Endothelial cell of umbilical vein (primary cell): Measurements from ENCODE around the gene SHISA5. TPM values are rescaled to one million over a fixed set of nuclear protein-coding genes. Genes with fewer than 3 reads are reported as not detected.

Experiments
- BruUV-seq: library from RNA; stranded (reverse); fragments of 400-500 nt; replicated peaks from 2 replicates; lab custom pipeline; 2021; lab: Mats Ljungman, UMichigan
- CTCF ChIA-PET: fragments of 300-600, 350-600 bp; sonication (Branson Sonifier 250); formaldehyde crosslinking; loops from one replicate; lab custom pipeline; 2021; ENCODE audit warnings: antibody characterized with exemption, inconsistent platforms; lab: Charles Lee
- POLR2A ChIA-PET: fragments of 300-600, 350-600 bp; sonication (Branson Sonifier 250); formaldehyde crosslinking; loops from one replicate; lab custom pipeline; 2021; ENCODE audit warnings: antibody characterized with exemption, inconsistent platforms; lab: Charles Lee
- DNase-seq: peaks from one replicate; pipeline ENCODE4 v3.0.0-alpha.2; 2011; ENCODE audit warnings: low read depth, low spot score
- FAIRE-seq: peaks from 2 replicates; lab custom pipeline; 2011; peaks lifted over from hg19 to GRCh38; lab: Jason Lieb, UNC
- H2AFZ ChIP-seq: 2 replicates; pipeline ENCODE4 v1.6.0; 2012; ENCODE audit warnings: low read depth, low read length, control low read depth, inconsistent platforms
- H3K27ac ChIP-seq: 2 replicates; pipeline ENCODE4 v1.5.1; 2011; ENCODE audit warnings: low read depth, mild to moderate bottlenecking, control low read depth, low read length, moderate library complexity; ENCODE audit not compliant: insufficient read depth
- H3K27me3 ChIP-seq, 2 experiments: 2 replicates each; pipeline versions ENCODE4 v1.6.0 to v1.6.1; 2011; ENCODE audit warnings: low read length in 2 of 2, mixed read lengths in 1 of 2; ENCODE audit not compliant: control insufficient read depth in 2 of 2, insufficient read depth in 2 of 2
- H3K36me3 ChIP-seq, 2 experiments: 2 replicates in 1 of 2; 3 replicates in 1 of 2; pipeline ENCODE4 v1.5.1; 2011; ENCODE audit warnings: low read length in 2 of 2, mild to moderate bottlenecking in 1 of 2, moderate library complexity in 1 of 2; ENCODE audit not compliant: control insufficient read depth in 2 of 2, insufficient read depth in 2 of 2; ENCODE audit errors: extremely low read depth in 1 of 2
- H3K4me1 ChIP-seq: 3 replicates; pipeline ENCODE4 v1.5.1; 2011; ENCODE audit warnings: mild to moderate bottlenecking, low read length; ENCODE audit not compliant: control insufficient read depth, insufficient read depth; ENCODE audit errors: extremely low read depth
- H3K4me2 ChIP-seq: 2 replicates; pipeline ENCODE4 v1.6.1; 2011; ENCODE audit warnings: low read length, control low read depth, mixed read lengths; ENCODE audit not compliant: insufficient read depth
- H3K4me3 ChIP-seq, 3 experiments: fragments of 200-600 bp in 1 of 3; sonication (generic), shearing (Covaris generic) in 1 of 3; replicated peaks in 1 of 3; 2 replicates each; pipeline ENCODE4 v1.5.1; 2011 to 2016; ENCODE audit warnings: control low read depth in 3 of 3, low read length in 3 of 3, mild to moderate bottlenecking in 2 of 3, inconsistent platforms in 1 of 3, low read depth in 1 of 3, moderate library complexity in 1 of 3; ENCODE audit not compliant: insufficient read depth in 1 of 3
- H3K79me2 ChIP-seq: 2 replicates; pipeline ENCODE4 v1.6.0; 2012; ENCODE audit warnings: low read length, inconsistent platforms; ENCODE audit not compliant: control insufficient read depth, insufficient read depth
- H3K9ac ChIP-seq: replicated peaks from 2 replicates; pipeline ENCODE3; 2011; ENCODE audit warnings: low read length, control low read depth; ENCODE audit not compliant: insufficient read depth; ENCODE audit errors: extremely low read depth
- H3K9me1 ChIP-seq: replicated peaks from 3 replicates; pipeline ENCODE4 v1.6.0; 2011; ENCODE audit warnings: mild to moderate bottlenecking, low read length; ENCODE audit not compliant: control insufficient read depth, insufficient read depth; ENCODE audit errors: extremely low read depth
- H3K9me3 ChIP-seq: replicated peaks from 2 replicates; pipeline ENCODE4 v1.5.1; 2012; ENCODE audit warnings: low read length, inconsistent platforms; ENCODE audit not compliant: control insufficient read depth, insufficient read depth
- H4K20me1 ChIP-seq: replicated peaks from 2 replicates; pipeline ENCODE3; 2011; ENCODE audit warnings: mild to moderate bottlenecking, low read length; ENCODE audit not compliant: control insufficient read depth, insufficient read depth; ENCODE audit errors: extremely low read depth
- EZH2 ChIP-seq: IDR thresholded peaks from 2 replicates; pipeline ENCODE4 v1.6.1; 2012; ENCODE audit warnings: borderline replicate concordance, low read depth, mild to moderate bottlenecking, moderate library complexity, low read length, inconsistent platforms; ENCODE audit not compliant: severe bottlenecking
- FOS ChIP-seq: IDR thresholded peaks from 2 replicates; pipeline ENCODE4 v1.6.1; 2011; ENCODE audit warnings: mild to moderate bottlenecking, low read length, moderate library complexity, borderline replicate concordance; ENCODE audit not compliant: insufficient read depth
- GATA2 ChIP-seq: IDR thresholded peaks from 2 replicates; pipeline ENCODE4 v1.7.0; 2011; ENCODE audit warnings: low read depth, mild to moderate bottlenecking, moderate library complexity, mixed read lengths, low read length; ENCODE audit not compliant: insufficient read length, insufficient read depth
- JUN ChIP-seq: IDR thresholded peaks from 2 replicates; pipeline ENCODE4 v1.6.1; 2011; ENCODE audit warnings: borderline replicate concordance, low read depth; ENCODE audit not compliant: insufficient read length, insufficient read depth
- MAX ChIP-seq: IDR thresholded peaks from 2 replicates; pipeline ENCODE4 v1.6.1; 2011; ENCODE audit not compliant: insufficient read depth, insufficient read length
- MYC ChIP-seq: IDR thresholded peaks from one replicate; pipeline ENCODE4 v1.6.1; 2011; ENCODE audit warnings: mild to moderate bottlenecking, low read depth, low read length
- POLR2A ChIP-seq: IDR thresholded peaks from 2 replicates; pipeline ENCODE4 v1.6.1; 2012; ENCODE audit warnings: low read depth, mild to moderate bottlenecking, control low read depth, low read length
- POLR2AphosphoS5 ChIP-seq: IDR thresholded peaks from 2 replicates; pipeline ENCODE4 v1.6.1; 2012; ENCODE audit warnings: low read depth, mild to moderate bottlenecking, control low read depth, low read length, moderate library complexity; ENCODE audit not compliant: insufficient read depth
- dilution Hi-C: fragments of 300-500 bp; cut with MboI; formaldehyde crosslinking; loops from one replicate; pipeline ENCODE4 v1.15.0; 2019; ENCODE audit warnings: low sequenced_read_pairs; ENCODE audit not compliant: extremely low pct_ligation_motif_present
- intact Hi-C: fragments of 100-400 bp; cut with micrococcal nuclease; formaldehyde crosslinking; loops from one replicate; pipeline ENCODE4 v1.10.0; 2022
- polyA plus RNA-seq, 4 experiments: library from polyadenylated mRNA; depleted of rRNA in 3 of 4; stranded (reverse) in 3 of 4; unstranded in 1 of 4; fragments of >200 nt; gene quantifications; 2 replicates each; pipeline versions ENCODE4 v1.2.1 to v1.2.3, GENCODE V29; 2011 to 2012; ENCODE audit warnings: missing spikeins in 1 of 4
- total RNA-seq: library from RNA; stranded (reverse); gene quantifications from 2 replicates; pipeline ENCODE4 v1.2.3, GENCODE V29; 2021
- TF ChIP-seq, protein P1 (sequence below), 2 donors: IDR thresholded peaks; 1 replicate in 1 of 2; 2 replicates in 1 of 2; pipeline ENCODE4 v1.5.1; 2011; ENCODE audit warnings: low read length in 2 of 2, mild to moderate bottlenecking in 2 of 2, moderate library complexity in 2 of 2, control low read depth in 1 of 2, inconsistent platforms in 1 of 2, low read depth in 1 of 2; ENCODE audit not compliant: insufficient read depth in 1 of 2; ENCODE audit errors: extremely low read depth in 1 of 2

The SHISA5 gene
- total and polyA plus RNA-seq, 2 donors (not counting 3 experiments of a cell fraction or from before 2014, with no cell fraction given), result 205 to 320 TPM

- intact Hi-C loops (no loop called here), dilution Hi-C loops (no loop called here)
- ChIA-PET CTCF (interaction anchor here (0.8 to 1.4 kb wide), 3 partner anchors 12 to 136 kb away, joined by 3 to 4 read pairs (median 3); partner anchors contain the start of gene SLC26A6), POLR2A (no interaction called here)
- no peak overlapping the region for H2AFZ ChIP-seq
- no peak overlapping the region for H3K9ac ChIP-seq
- H4K20me1 ChIP-seq, result no peaks in the 10 kb centered on the region
- no peaks in the 10 kb centered on the region for H3K4me1 ChIP-seq
- H3K27ac ChIP-seq, result no peak overlapping the region
- H3K36me3 ChIP-seq, result no peaks in the 10 kb centered on the region
- no peak overlapping the region for H3K4me2 ChIP-seq
- H3K9me1 ChIP-seq, result no peaks in the 10 kb centered on the region
- H3K27me3 ChIP-seq, result no peaks in the 10 kb centered on the region
- no peaks in the 10 kb centered on the region for H3K79me2 ChIP-seq
- no peak overlapping the region for H3K4me3 ChIP-seq
- FAIRE-seq (no peak), DNase-seq (no peak)
- BruUV-seq, result no TSS peak
- H3K9me3 ChIP-seq, result no peaks in the 10 kb centered on the region
- TF ChIP-seq, protein P1, sequence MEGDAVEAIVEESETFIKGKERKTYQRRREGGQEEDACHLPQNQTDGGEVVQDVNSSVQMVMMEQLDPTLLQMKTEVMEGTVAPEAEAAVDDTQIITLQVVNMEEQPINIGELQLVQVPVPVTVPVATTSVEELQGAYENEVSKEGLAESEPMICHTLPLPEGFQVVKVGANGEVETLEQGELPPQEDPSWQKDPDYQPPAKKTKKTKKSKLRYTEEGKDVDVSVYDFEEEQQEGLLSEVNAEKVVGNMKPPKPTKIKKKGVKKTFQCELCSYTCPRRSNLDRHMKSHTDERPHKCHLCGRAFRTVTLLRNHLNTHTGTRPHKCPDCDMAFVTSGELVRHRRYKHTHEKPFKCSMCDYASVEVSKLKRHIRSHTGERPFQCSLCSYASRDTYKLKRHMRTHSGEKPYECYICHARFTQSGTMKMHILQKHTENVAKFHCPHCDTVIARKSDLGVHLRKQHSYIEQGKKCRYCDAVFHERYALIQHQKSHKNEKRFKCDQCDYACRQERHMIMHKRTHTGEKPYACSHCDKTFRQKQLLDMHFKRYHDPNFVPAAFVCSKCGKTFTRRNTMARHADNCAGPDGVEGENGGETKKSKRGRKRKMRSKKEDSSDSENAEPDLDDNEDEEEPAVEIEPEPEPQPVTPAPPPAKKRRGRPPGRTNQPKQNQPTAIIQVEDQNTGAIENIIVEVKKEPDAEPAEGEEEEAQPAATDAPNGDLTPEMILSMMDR (IDR thresholded peaks at IDR 0.05; ENCODE audit: extremely low read depth in 1 of 2, insufficient read depth in 1 of 2, low read depth in 1 of 2, low read length in 2 of 2), result no peak
- TF ChIP-seq EZH2 (no peak), MYC (no peak), POLR2AphosphoS5 (no peak), GATA2 (no peak), JUN (no peak), FOS (no peak), MAX (no peak), POLR2A (no peak)
Observed at GRCh38 chr3:48536785-48537184, 32.8 kb upstream of the SHISA5 start.
